ENCODE measurements around the gene CRADD. TPM values are rescaled to one million over a fixed set of nuclear protein-coding genes. Genes with fewer than 3 reads are reported as not detected.
A peak's percentile ranks its signal among the peaks of the same experiment; 100 is the strongest.

CRADD gene
- total RNA-seq, 1 experiment from 2014 or later, result 48.6 TPM

GRCh38 chr12:93841671-93842070 lies 164.5 kb downstream of the CRADD start:
- DNase-seq (ENCODE audit: low read depth), result no peak

- DNase-seq (ENCODE audit: low read depth), result no peak
Observed at GRCh38 chr12:93844164-93844784, 167.1 kb downstream of the CRADD start.

- no peak for DNase-seq (ENCODE audit: low read depth)
Observed at GRCh38 chr12:93846936-93847516, 169.9 kb downstream of the CRADD start.

- no peak for DNase-seq (ENCODE audit: low read depth)
Observed at GRCh38 chr12:93847517-93848474, 170.6 kb downstream of the CRADD start.

- no peak for DNase-seq (ENCODE audit: low read depth)
Observed at GRCh38 chr12:93848523-93849101, 171.4 kb downstream of the CRADD start.

- DNase-seq (ENCODE audit: low read depth), result no peak
Observed at GRCh38 chr12:93849946-93850345, 172.8 kb downstream of the CRADD start.

- no peak for DNase-seq (ENCODE audit: low read depth)
Observed at GRCh38 chr12:93850481-93851256, 173.5 kb downstream of the CRADD start.

GRCh38 chr12:93851257-93851671 lies 174.1 kb downstream of the CRADD start:
- no peak for DNase-seq (ENCODE audit: low read depth)

- DNase-seq (ENCODE audit: low read depth), result no peak
Observed at GRCh38 chr12:93852173-93852591, 175.0 kb downstream of the CRADD start.

GRCh38 chr12:93853698-93854478 lies 176.7 kb downstream of the CRADD start:
- DNase-seq (ENCODE audit: low read depth), result no peak

- DNase-seq (ENCODE audit: low read depth), result no peak
Observed at GRCh38 chr12:93855261-93855660, 178.1 kb downstream of the CRADD start.

GRCh38 chr12:93856611-93857010 lies 179.4 kb downstream of the CRADD start:
- DNase-seq (ENCODE audit: low read depth), result no peak

- DNase-seq (ENCODE audit: low read depth), result peak; percentile 67
Observed at GRCh38 chr12:93857279-93857938, 180.2 kb downstream of the CRADD start.

GRCh38 chr12:93857991-93858447 lies 180.8 kb downstream of the CRADD start:
- DNase-seq (ENCODE audit: low read depth), result no peak

- peak; percentile 54 for DNase-seq (ENCODE audit: low read depth)
Observed at GRCh38 chr12:93860668-93861373, 183.6 kb downstream of the CRADD start.

GRCh38 chr12:93862424-93862823 lies 185.2 kb downstream of the CRADD start:
- DNase-seq (ENCODE audit: low read depth), result peak; percentile 47

GRCh38 chr12:93865751-93866150 lies 188.6 kb downstream of the CRADD start:
- DNase-seq (ENCODE audit: low read depth), result no peak

- DNase-seq (ENCODE audit: low read depth), result peak; percentile 28
Observed at GRCh38 chr12:93868771-93869170, 191.6 kb downstream of the CRADD start.
